GM08714 (cell line): ENCODE data around the gene CD3E.

Experiments
- H3K4me3 ChIP-seq: fragments of 200-500 bp; sonication (Bioruptor generic); 2 replicates; pipeline ENCODE4 v1.5.1; 2014; ENCODE audit warnings: mild to moderate bottlenecking, low read length, inconsistent platforms
- ZNF274 ChIP-seq: IDR thresholded peaks from 2 replicates; pipeline ENCODE4 v1.6.1; 2012; ENCODE audit warnings: mild to moderate bottlenecking, low read depth, low read length

CD3E gene

DNA sequence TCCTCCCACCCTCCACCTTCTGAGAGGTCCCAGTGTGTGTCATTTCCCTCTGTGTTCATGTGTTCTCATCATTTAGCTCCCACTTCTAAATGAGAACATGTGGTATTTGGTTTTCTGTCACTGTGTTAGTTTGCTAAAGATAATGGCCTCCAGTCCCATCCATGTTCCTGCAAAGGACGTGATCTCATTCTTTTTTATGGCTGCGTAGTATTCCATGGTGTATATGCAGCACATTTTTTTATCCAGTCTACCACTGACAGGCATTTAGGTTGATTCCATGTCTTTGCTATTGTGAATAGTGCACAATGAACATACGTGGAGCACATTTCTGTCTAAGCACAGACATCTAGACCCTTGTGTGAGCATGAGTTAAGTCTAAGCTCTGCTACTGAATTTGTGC, 5.7 kb downstream of the CD3E start:
- TF ChIP-seq ZNF274 = no peak
- H3K4me3 ChIP-seq = no peak overlapping the region

DNA sequence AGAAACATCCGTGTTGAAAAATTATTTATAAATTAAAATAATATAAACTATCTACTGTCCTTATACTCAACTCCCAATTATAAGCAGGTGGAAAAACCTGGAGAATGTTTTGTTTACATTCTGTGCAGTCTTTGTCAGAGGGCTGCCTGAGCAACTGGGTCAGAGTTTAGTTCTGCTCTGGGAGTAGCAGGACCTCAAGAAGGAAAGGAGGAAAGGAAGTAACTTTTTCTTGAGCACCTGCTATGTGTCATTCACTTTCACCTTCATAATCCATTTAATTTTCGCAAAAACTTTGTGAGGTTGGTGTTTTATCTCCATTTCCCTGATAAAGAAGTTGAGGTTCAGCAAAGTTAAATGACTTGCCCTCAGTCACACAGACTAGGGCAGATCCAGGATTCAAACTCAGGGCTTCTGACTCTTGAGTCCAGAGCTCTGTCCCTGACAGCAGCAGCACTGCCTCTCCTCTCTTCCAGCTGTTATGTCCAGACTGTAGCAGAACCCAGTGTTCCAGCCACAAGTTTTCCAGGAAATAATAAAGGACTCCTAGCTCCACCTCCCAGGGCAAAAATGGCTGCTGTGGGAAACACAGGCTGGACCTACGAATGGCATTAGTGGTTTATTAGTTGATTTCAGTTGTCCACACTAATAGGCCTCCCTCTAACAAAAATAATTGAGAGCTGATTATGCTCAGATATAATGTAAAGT, 6.4 kb downstream of the CD3E start:
- no peak overlapping the region for H3K4me3 ChIP-seq
- no peak for TF ChIP-seq ZNF274

DNA sequence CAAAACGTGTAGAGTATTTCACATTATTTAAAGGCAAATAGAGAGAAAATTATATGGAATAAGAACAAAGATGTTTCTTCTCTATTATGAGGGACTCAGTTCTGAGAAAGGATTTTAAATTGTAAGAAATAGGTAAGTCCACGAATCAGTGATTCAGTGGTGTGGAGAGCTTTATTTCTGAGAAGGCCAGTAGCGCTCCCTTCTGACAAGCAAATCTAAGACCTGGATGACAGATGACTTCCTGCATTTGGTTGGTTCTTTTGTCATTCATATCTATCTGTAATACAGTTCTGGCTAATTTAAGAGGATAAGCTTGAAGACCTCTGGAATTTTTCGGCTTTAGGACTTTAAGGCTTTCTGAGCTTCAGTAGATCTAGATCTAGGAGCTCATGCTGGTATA, 7.0 kb downstream of the CD3E start:
- no peak for TF ChIP-seq ZNF274
- no peak overlapping the region for H3K4me3 ChIP-seq

DNA sequence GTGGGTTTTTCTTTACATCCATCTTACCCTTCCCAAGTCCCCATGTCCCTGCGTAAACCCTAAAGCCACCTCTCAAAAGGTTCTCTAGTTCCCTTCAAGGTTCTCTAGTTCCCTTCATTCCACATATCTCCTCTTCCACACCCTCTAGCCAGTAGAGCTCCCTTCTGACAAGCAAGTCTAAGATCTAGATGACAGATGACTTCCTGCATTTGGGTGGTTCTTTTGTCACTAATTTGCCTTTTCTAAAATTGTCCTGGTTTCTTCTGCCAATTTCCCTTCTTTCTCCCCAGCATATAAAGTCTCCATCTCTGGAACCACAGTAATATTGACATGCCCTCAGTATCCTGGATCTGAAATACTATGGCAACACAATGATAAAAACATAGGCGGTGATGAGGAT, 7.8 kb downstream of the CD3E start:
- no peak for TF ChIP-seq ZNF274

DNA sequence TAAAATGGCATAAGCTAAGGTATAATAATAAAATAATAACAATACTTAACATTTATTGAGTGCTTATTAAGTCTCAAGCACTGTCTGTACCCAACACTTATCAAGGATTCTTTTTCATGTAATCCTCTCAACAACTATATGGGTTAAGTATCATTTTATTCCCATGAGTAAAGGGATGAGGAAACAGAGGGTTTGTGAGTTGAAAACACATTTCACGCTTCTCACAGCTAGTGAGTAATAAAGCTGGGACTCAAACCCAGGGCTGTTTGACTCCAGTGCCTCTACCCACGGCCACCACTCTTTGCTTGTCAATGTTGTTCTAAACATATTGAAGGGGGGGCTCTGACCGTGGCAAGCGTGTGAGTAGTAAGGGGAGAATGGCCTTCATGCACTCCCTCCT, 8.7 kb downstream of the CD3E start:
- no peak overlapping the region for H3K4me3 ChIP-seq
- no peak for TF ChIP-seq ZNF274

More for the DNA sequence above, 7.8 kb downstream of the CD3E start:
- no peak overlapping the region for H3K4me3 ChIP-seq

DNA sequence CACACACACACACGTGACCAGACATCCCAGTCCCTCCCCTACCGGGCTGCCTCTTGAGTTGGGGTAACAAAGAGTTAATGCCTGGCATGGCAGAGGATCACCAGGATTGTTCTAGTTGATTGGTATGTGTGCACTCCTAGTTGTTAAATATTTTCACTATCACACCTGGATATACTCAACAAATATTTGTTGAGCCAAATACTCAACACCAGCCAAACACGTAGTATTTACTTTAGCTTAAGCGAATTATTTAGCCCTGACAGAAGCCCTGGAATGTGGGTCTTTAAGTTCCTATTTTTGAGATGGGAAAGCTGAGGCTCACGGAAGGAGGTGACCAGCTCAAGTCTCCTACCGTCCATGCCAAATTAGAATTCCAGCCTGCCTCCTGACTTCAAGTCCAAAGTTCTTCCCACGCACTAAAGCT, 10.5 kb downstream of the CD3E start:
- no peak for TF ChIP-seq ZNF274
- H3K4me3 ChIP-seq = no peak overlapping the region

DNA sequence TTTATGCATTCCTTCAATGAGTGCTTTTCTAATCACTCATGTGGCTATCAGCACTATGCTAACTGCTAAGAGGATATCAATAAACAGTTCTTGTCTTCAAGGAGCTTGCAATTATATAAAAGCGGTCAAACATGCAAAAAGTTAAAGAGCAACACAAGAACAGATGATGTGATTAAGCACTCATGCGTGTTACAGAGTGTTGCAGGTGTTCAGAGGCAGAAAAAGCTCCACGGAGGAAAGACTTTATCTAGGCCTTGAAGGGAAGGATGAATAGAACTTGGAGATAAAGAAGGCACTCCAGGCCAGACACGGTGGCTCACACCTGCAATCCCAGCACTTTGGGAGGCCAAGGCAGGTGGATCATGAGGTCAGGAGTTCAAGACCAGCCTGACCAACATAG, 13.6 kb downstream of the CD3E start:
- H3K4me3 ChIP-seq = no peak overlapping the region
- TF ChIP-seq ZNF274 = no peak

DNA sequence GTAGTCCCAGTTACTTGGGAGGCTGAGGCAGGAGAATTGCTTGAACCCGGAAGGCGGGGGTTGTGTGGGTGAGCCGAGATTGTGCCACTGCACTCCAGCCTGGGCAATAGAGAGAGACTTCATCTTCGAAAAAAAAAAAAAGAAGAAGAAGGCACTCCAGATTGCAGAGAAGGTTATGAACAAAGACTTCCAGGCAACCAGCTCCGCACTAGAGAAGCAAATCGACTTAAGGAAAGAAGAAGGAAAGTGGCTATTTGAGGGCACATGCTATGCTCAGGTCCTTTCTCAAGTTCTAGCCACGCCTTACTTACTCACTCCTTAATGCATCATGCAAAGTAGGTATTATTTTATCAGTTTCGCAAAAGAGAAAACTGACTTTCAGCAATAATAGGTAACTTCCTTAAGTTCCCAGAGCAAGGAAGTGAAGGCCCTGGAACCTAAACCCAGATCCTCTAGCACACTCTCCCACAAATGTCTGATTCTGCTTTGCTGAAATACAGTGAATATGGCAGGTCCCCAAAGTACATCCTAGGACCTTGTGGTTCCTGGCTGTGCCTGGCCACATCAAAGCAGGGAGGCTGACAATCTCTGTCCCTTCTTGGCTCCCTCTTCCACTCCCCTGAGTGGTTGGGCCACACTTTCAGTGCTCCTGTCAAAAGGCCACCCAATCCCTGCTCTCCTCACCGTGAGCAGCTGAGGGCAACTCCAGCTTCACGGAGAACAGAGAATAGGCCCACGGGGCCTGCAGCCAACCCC, 14.2 kb downstream of the CD3E start:
- no peak overlapping the region for H3K4me3 ChIP-seq
- no peak for TF ChIP-seq ZNF274

DNA sequence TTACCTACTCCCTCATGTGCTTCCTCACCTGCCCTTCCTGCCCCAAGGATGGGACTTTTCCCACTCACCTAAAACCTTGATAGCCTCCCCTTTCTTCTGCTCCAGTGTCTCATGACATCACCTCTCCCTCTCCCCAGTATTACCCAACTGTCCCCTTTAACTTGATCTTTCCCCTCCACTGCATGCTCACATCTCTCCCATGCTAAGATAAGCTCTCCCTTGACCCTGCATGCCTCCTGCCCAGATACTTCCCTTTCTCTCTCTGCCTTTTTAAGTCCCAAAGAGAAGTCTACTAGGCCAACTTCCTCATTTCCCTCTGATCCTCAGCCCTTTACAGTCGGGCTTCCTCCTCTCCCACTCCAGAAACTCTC, 14.8 kb downstream of the CD3E start:
- TF ChIP-seq ZNF274 = no peak
- H3K4me3 ChIP-seq = no peak overlapping the region

DNA sequence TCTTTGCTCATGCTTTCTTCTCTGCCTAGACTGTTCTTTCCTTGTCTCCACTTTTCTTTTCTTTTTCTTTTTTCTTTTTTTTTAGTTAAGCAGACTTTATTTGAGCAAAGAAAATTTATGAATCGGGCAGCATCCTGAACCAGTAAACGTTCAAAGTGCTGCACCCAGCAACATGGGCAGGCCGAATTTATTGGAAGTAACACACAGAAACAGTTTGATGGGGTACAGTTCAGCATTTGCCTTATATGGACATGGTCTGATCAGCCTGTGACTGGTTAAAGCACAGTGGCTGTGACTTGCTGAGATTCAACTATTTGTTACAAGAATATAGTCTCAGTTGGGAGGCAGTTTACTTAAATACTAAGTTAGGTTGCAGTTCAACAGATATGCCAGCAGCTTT, 16.0 kb downstream of the CD3E start:
- no peak overlapping the region for H3K4me3 ChIP-seq
- no peak for TF ChIP-seq ZNF274

DNA sequence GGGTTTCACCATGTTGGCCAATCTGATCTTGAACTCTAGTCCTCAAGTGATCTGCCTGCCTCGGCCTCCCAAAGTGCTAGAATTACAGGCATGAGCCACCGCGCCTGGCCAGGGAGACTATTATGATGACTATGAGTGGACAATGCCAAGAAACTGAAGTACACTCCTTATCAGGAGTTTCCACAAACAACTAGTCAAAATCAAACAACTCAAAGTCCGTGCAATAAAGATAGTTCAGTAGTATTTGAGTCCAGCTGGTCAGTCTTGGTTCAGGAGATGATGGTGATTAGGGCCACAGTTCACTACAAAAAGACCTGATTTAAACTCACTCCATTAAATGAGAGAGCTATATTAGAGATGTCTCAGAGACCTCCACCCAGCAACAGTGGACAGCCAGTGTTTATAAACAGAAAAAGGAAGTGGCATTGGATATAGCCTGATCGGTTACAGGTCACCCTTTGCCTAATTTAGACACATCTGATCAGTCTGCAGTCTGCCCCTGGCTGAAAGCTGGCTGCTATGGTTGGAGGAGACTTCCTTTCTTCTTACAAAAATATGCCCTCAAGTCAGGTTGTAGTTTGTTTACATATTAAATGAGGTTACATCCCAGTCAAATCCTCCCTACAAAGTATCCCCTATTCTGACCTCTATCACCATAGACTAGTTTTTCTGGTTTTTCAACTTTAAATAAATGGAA, 17.0 kb downstream of the CD3E start:
- no peak overlapping the region for H3K4me3 ChIP-seq
- no peak for TF ChIP-seq ZNF274

DNA sequence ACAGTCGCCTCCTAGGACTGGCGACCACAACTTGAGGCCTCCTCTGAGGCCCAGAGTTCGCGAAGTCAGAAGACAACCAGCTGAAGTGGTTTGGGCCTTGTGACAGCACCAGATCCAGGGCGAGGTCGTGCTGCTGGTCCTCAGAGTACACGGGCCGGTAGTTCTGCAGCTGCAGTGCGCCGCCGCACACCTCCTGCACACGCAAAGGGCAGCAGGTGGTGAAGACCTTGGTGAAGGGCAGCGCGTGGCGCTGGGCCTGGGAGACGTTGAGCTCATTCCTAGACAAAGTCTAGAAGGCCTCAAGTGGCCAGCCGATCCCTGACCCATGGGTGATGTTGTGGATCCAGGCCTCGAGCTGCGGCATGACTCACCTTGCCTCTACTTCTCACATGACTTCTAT, 18.2 kb downstream of the CD3E start:
- no peak for TF ChIP-seq ZNF274
- H3K4me3 ChIP-seq = no peak overlapping the region

DNA sequence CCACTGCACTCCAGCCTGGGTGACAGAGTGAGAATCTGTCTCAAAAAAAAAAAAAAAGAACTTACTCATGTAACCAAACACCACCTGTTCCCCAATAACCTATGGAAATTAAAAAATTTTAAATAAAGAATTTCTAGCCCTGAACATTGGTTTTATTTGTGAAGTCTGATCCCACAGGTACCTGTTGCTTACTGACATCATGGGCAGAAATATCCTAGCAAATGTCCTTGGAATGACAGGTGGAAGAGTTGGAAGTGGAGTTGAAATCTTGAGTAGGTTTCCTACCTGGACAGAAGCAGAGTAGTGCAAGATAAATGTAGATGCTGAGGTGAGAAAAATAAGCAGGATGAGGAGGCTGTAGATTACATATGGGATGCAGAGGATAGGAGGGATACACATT, 20.8 kb downstream of the CD3E start:
- H3K4me3 ChIP-seq = no peak overlapping the region
- TF ChIP-seq ZNF274 = no peak

DNA sequence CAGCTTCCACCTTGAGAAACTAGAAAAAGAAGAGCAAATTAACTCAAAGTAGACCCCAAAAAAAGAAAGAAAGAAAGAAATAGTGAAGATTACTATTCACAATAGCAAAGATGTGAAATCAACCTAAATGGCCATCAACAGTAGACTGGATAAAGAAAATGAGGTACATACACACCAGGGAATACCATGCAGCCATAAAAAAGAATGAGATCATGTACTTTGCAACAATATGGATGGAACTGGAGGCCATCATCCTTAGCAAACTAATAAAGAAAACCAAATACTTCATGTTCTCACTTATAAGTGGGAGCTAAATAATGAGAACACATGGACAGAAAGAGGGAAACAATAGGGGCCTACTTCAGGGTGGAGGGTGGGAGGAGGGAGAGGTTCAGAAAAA, 24.2 kb downstream of the CD3E start:
- no peak overlapping the region for H3K4me3 ChIP-seq
- TF ChIP-seq ZNF274 = no peak

DNA sequence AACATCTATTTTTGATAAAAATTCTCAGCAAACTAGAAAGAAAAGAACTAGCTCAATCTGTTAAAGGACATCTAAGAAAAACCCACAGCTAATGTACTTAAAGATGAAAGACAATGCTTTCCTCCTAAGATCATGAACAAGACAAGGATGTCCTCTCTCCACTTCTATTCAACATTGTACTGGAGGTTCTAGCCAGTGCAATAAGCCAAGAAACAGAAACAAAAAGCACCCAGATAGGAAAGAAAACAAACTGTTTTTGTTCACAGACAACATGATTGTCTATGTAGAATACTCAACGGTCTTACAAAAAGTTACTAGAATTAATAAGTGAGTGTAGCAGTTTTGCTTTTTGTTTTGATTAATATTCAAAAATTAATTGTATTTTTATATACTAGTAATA, 30.2 kb downstream of the CD3E start:
- no peak for TF ChIP-seq ZNF274
- H3K4me3 ChIP-seq = no peak overlapping the region

DNA sequence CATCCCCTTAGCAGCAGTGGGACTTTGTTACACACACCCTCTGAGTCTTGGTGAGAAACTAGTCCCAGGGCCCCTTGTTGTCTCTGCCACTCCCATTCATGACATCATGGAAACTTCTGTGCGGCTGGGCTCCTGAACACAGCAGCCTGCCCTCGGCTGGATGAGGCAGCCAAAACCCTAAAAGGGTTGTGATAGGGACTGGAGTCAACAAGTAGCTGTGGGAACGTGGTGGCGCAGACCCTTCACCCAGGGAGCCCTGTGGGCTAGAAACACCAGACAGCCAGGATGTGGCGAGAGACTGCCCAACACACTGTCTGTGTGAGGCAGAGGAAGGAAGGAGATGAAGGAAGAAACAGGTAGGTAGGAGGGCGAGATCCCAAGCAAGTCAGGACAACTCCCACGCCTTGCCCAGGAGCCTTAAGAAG, 34.1 kb downstream of the CD3E start:
- H3K4me3 ChIP-seq = no peak overlapping the region
- no peak for TF ChIP-seq ZNF274
